ENCODE measurements around the gene TEX26.

DNA sequence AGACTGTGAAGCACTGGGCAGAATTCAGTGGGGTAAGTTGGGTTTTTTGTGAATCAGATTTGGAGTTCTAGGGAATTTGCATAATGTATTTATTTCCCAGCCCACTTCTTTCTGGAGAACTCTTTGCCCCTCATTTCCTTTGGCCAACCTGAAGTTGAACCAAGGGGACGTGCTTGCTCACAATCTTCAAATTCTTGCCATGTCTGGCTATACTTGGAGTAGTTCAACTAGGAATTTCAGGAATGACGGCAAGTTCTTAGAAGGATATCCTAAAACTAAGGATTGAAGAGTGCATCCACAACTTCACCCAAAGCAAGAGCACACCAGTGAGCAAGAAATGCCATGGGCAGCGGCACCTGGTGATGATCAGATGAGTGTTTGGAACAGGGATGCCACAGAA, 88.5 kb downstream of the TEX26 start:
- TF ChIP-seq, protein P1, sequence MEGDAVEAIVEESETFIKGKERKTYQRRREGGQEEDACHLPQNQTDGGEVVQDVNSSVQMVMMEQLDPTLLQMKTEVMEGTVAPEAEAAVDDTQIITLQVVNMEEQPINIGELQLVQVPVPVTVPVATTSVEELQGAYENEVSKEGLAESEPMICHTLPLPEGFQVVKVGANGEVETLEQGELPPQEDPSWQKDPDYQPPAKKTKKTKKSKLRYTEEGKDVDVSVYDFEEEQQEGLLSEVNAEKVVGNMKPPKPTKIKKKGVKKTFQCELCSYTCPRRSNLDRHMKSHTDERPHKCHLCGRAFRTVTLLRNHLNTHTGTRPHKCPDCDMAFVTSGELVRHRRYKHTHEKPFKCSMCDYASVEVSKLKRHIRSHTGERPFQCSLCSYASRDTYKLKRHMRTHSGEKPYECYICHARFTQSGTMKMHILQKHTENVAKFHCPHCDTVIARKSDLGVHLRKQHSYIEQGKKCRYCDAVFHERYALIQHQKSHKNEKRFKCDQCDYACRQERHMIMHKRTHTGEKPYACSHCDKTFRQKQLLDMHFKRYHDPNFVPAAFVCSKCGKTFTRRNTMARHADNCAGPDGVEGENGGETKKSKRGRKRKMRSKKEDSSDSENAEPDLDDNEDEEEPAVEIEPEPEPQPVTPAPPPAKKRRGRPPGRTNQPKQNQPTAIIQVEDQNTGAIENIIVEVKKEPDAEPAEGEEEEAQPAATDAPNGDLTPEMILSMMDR (IDR thresholded peaks at IDR 0.05): no peak
- TF ChIP-seq EP300 (IDR thresholded peaks at IDR 0.05): no peak

All from sigmoid colon (tissue), 4 donors.